ENCODE results near the gene PTPRT.
"Not testable (repeated sequence)": the region's sequence is repeated elsewhere in the genome, so short reads cannot be mapped to it uniquely, and the experiment has no call there.

PTPRT gene

DNA sequence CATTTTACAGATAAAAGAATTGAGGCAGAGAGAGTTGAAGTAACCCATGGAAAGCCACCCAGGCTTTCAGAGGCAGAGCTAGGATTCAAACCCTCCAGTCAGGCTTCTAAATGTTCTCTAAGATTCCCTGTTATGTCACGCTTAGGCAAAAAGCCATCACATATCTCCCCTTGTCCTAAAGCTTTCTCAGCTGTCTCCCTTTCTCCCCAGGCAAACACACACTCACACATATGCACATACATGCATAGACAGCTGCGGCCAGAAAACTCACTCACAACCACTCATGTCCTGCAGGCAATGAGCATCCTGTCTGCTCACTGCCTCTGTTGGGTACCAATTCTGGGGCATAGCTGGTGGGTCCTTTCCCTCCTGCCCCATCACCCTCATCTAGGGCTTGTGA, 975.6 kb downstream of the PTPRT start:
- ChIA-PET POLR2A (no interaction called here), CTCF (no interaction called here)
- TF ChIP-seq CTCF (IDR thresholded peaks at IDR 0.05; ENCODE audit: control extremely low read depth, extremely low read depth, low read depth, missing control alignments), result no peak
- no peak for DNase-seq (ENCODE audit: extremely low spot score)

GRCh38 chr20:42212391-42212790, 977.3 kb downstream of the PTPRT start:
- no peak for TF ChIP-seq CTCF (IDR thresholded peaks at IDR 0.05; ENCODE audit: control extremely low read depth, extremely low read depth, low read depth, missing control alignments)
- ChIA-PET CTCF (no interaction called here), POLR2A (no interaction called here)
- no peak for DNase-seq (ENCODE audit: extremely low spot score)

DNA sequence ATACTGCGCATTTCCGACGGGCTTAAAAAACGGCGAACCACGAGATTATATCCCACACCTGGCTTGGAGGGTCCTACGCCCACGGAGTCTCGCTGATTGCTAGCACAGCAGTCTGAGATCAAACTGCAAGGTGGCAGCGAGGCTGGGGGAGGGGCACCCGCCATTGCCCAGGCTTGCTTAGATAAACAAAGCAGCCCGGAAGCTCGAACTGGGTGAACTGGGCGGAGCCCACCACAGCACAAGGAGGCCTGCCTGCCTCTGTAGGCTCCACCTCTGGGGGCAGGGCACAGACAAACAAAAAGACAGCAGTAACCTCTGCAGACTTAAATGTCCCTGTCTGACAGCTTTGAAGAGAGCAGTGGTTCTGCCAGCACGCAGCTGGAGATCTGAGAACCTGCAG, 983.1 kb downstream of the PTPRT start:
- POLR2A ChIA-PET; DNase-seq (ENCODE audit: extremely low spot score); CTCF ChIA-PET: not testable (repeated sequence)

DNA sequence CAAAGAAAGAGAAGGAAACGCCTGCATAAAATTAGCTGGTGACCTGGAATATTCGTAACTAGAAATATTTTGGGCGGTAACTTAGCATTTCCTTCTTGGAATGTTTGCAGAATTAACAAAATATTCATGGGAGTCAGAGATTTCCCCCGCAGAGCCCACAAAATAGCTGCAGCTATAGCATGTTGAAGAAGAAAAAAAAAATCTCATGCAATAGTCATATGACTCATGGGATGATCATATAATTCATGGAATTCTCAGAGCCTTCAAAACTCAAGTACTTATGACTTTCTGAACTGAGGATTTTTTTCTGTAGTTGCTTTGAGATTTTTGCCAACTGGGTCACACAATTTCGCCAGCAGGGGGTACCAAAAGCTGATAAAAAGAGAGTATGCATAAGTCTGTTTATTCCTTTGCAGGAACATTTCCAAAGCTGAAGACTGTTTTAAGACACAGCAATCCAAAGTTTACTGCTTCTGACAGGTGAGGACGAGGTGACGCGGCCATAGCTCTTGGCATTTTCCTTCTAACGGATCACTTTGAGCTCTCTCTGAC, 985.5 kb downstream of the PTPRT start:
- CTCF ChIA-PET, result interaction anchor here (0.6 kb wide), 1 partner anchor 16 kb away, joined by 3 read pairs; no protein-coding TSS in a partner anchor
- no peak for TF ChIP-seq CTCF (IDR thresholded peaks at IDR 0.05; ENCODE audit: control extremely low read depth, extremely low read depth, low read depth, missing control alignments)
- no peak for DNase-seq (ENCODE audit: extremely low spot score)

DNA sequence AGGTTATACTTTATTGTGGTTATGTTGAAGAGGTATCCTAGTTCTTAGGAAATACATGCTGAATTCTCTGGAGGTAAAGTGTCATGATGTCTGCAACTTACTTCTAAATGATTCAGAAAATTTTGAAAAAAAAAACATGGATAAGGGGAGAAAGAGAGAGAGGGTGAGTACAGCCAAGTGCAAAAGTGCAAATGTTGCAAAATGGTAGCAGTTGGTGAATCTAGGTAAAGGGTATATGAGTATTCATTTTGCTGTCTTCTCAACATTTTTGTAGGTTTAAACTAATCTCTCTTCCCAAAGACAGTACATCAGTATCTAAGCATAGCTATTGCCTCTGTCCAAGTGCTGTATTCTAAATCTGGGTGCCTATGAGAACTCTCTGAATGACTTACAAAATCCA, 992.1 kb downstream of the PTPRT start:
- ChIA-PET POLR2A (no interaction called here), CTCF (interaction anchor here (1.2 kb wide), 1 partner anchor 8 kb away, joined by 3 read pairs; no protein-coding TSS in a partner anchor)
- no peak for TF ChIP-seq CTCF (IDR thresholded peaks at IDR 0.05; ENCODE audit: control extremely low read depth, extremely low read depth, low read depth, missing control alignments)
- no peak for DNase-seq (ENCODE audit: extremely low spot score)

More for the DNA sequence above, 985.5 kb downstream of the PTPRT start:
- POLR2A ChIA-PET, result no interaction called here

GRCh38 chr20:42193119-42193518, 996.6 kb downstream of the PTPRT start:
- ChIA-PET CTCF (no interaction called here), POLR2A (no interaction called here)
- no peak for DNase-seq (ENCODE audit: extremely low spot score)
- TF ChIP-seq CTCF (IDR thresholded peaks at IDR 0.05; ENCODE audit: control extremely low read depth, extremely low read depth, low read depth, missing control alignments), result no peak

DNA sequence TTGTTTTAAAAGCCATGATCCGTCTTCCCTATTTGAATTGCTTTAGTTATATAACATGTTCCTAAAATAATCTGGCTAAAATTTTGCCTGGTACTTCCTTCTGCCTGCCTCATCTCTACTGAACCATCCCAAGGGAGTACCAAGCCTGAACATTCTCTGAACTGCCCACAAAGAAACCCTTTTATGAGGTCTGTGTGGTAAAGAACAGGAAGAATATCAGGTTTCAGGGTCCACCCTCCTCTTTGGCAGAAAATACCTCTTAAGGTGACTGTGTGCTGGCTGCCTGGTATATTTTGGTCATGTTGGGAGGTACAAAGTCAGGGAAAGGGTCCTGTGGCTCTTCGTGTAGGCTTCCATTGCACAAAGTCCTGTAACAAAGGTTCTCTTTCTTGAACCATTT, 997.4 kb downstream of the PTPRT start:
- CTCF ChIA-PET, result no interaction called here
- no peak for TF ChIP-seq CTCF (IDR thresholded peaks at IDR 0.05; ENCODE audit: control extremely low read depth, extremely low read depth, low read depth, missing control alignments)
- no peak for DNase-seq (ENCODE audit: extremely low spot score)
- POLR2A ChIA-PET, result no interaction called here

All from GM10248 (cell line).